Measurements from ENCODE around the gene RAPSN.

Gene RAPSN

DNA sequence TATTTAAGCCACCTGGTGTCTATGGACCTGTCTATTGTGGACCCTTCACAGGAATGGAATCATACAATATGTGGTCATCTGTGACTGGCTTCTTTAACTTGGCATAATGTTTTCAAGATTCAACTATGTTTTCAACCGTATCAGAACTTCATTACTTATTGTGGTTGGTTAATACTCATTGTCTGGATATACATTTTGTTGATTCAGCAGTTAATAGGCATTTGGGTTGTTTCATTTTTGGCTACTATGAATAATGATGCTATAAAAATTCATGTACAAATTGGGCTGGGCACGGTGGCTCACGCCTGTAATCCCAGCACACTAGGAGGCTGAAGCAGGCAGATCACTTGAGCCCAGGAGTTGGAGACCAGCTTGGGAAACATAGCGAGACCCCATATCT lies 2.5 kb upstream of the RAPSN start:
- no peak for DNase-seq (ENCODE audit: insufficient read length, low spot score)
- FAIRE-seq: no peak
- TF ChIP-seq, protein P1, sequence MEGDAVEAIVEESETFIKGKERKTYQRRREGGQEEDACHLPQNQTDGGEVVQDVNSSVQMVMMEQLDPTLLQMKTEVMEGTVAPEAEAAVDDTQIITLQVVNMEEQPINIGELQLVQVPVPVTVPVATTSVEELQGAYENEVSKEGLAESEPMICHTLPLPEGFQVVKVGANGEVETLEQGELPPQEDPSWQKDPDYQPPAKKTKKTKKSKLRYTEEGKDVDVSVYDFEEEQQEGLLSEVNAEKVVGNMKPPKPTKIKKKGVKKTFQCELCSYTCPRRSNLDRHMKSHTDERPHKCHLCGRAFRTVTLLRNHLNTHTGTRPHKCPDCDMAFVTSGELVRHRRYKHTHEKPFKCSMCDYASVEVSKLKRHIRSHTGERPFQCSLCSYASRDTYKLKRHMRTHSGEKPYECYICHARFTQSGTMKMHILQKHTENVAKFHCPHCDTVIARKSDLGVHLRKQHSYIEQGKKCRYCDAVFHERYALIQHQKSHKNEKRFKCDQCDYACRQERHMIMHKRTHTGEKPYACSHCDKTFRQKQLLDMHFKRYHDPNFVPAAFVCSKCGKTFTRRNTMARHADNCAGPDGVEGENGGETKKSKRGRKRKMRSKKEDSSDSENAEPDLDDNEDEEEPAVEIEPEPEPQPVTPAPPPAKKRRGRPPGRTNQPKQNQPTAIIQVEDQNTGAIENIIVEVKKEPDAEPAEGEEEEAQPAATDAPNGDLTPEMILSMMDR (IDR thresholded peaks at IDR 0.05; ENCODE audit: insufficient read depth, missing control alignments): no peak

DNA sequence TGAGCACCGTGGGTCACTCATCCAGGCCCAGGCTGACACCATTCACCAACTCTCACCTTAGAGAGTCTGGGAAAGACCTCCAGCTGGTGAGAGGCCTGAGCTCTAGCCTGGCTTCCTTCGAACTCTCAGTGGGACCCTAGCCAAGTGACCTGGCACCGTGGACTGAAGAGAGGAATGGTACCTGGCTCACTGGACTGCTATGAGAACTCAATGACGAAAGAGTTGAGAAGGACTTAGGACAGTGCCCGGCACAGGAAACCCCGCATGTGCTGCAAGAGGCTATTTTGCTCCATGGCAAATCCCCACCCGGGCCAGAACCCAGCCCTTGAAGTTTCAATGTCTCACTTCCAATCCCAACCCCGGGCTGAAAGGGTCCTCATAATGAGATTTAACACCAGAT lies 605 bp upstream of the RAPSN start:
- TF ChIP-seq, protein P1 (IDR thresholded peaks at IDR 0.05; ENCODE audit: insufficient read depth, missing control alignments): no peak
- DNase-seq (ENCODE audit: insufficient read length, low spot score): no peak
- FAIRE-seq: no peak

DNA sequence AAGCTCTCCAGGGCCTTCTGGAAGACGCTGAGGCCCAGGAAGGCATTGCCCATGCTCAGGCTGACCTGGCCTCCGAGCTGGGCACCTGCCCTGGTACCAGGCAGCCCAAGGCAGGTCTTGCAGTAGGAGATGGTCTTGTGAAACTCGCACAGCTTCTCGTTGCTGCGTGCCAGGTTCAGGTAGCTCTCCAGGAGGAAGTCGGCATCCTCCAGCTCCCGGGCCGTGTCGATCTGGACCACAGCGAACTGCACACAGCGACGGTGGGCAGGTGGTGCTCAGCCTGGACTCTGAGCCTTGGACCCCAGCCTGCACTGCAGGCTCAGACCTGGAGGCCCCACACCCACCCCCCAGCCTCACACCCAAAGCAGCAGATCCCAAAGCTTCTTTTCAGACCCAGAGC lies 1.0 kb downstream of the RAPSN start:
- DNase-seq (ENCODE audit: insufficient read length, low spot score): no peak
- FAIRE-seq: no peak
- TF ChIP-seq, protein P1 (IDR thresholded peaks at IDR 0.05; ENCODE audit: insufficient read depth, missing control alignments): no peak

DNA sequence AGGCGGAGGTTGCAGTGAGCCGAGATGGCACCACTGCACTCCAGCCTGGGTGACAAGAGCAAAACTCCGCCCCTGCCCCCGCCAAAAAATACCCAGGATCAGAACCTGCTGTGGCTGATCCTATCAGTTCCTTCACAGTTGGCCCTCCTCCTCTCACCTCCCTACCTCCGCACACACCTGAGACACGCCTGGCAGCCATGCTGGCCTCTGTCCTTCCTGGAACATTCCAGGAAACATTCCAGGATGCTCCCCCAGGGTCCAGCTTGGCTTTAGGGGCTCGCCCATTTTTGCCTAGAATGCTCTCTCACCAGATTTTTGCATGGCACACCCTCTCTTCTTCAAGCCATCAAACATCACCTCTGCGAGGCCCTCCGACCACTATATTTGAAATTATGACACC lies 2.1 kb downstream of the RAPSN start:
- FAIRE-seq (no peak), DNase-seq (ENCODE audit: insufficient read length, low spot score) (no peak)
- TF ChIP-seq, protein P1 (IDR thresholded peaks at IDR 0.05; ENCODE audit: insufficient read depth, missing control alignments): no peak

DNA sequence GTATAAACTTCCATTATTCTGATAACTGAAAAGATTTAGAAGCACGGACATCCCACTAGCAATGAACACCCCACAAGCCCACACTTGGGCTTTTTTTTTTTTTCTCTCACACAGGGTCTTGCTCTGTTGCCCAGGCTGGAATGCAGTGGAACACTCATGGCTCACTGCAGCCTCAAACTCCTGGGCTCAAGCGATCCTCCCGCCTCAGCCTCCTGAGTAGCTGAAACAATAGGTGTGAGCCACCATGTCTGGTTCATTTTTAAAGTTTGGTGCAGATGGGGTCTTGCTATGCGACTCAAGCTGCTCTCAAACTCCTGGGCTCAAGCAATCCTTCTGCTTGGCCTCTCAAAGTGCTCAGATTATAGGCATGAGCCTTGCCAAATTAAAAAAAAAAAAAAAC lies 3.1 kb downstream of the RAPSN start:
- TF ChIP-seq, protein P1 (IDR thresholded peaks at IDR 0.05; ENCODE audit: insufficient read depth, missing control alignments): no peak
- FAIRE-seq: no peak
- no peak for DNase-seq (ENCODE audit: insufficient read length, low spot score)

DNA sequence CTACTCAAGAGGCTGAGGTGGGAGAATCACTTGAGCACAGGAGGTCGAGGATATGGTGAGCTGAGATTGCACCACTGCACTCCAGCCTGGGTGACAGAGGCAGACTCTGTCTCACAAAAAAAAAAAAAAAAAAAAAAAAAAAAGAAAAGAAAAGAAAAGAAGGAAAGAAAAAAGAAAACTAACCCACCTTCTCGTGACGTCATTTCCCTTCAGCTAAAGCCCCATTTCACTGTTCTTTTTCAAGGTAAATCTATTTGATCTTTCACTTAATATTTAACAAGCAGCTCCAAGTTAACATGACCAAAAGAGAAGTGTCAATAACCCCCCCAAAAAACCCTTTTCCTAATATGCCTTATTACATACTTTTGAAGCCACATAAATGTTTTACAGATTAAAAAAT lies 5.1 kb downstream of the RAPSN start:
- FAIRE-seq: no peak
- DNase-seq (ENCODE audit: insufficient read length, low spot score): no peak
- TF ChIP-seq, protein P1 (IDR thresholded peaks at IDR 0.05; ENCODE audit: insufficient read depth, missing control alignments): no peak

DNA sequence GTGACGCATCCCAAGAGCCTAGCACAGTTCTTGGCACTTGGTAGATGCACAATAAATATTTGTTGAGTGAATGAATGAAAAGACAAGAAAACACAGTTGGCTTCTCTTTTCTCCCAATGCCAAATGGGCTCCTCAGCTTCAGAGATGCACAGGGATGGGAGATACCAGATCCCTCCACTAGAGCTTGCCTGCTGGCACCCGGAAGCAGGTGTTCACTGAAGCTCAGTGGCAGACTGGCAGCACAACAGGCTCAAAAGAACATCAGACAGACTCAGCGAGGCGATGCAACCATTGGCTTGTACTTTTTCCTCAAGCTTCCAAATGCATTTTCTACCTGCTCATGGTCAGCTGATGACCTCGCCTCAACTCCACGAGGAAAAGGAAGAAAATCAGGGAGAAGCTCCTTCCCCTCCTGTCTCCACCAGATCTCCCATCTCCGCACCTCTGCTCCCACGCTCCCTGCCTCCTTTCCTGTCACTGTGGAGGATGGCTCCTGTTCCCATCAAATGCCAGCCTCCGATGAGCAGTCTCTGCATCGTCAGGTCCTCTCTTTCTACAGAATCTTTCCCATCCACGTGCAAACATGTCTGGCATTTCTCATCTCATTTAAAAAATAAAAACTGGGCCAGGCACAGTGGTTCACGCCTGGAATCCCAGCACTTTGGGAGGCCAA lies 5.8 kb downstream of the RAPSN start:
- FAIRE-seq: no peak
- TF ChIP-seq, protein P1 (IDR thresholded peaks at IDR 0.05; ENCODE audit: insufficient read depth, missing control alignments): no peak
- DNase-seq (ENCODE audit: insufficient read length, low spot score): no peak

Data from D721Med (cell line).